GM12872 (cell line): ENCODE data around the gene GIPC2.

Experiments
- TF ChIP-seq, protein P1 (sequence below): IDR thresholded peaks from 3 replicates; pipeline ENCODE4 v1.5.1; 2011; ENCODE audit warnings: low read depth, mild to moderate bottlenecking, low read length, moderate library complexity; ENCODE audit not compliant: insufficient read depth

GIPC2 gene

DNA sequence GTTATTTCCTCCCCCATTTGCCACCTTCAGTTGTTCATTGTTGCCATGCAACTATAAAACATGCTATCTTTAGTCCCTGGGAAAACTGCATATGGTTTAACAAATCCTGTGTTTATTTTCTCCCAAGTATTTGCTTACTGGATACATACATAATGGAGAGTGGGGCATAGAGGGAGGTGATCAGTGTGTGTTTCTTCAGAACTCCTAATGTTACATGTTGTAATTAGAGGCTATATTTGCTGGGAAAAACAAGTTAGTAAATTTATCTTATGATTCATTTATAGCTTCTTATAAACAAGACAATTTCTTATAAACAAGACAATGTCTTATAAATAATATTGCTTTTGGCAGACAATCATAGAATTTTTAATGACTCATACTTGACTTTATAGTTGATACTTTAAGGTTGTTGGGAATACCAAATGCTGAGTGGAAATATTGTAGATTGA is 7.3 kb upstream of the GIPC2 start:
- TF ChIP-seq, protein P1, sequence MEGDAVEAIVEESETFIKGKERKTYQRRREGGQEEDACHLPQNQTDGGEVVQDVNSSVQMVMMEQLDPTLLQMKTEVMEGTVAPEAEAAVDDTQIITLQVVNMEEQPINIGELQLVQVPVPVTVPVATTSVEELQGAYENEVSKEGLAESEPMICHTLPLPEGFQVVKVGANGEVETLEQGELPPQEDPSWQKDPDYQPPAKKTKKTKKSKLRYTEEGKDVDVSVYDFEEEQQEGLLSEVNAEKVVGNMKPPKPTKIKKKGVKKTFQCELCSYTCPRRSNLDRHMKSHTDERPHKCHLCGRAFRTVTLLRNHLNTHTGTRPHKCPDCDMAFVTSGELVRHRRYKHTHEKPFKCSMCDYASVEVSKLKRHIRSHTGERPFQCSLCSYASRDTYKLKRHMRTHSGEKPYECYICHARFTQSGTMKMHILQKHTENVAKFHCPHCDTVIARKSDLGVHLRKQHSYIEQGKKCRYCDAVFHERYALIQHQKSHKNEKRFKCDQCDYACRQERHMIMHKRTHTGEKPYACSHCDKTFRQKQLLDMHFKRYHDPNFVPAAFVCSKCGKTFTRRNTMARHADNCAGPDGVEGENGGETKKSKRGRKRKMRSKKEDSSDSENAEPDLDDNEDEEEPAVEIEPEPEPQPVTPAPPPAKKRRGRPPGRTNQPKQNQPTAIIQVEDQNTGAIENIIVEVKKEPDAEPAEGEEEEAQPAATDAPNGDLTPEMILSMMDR, result no peak

DNA sequence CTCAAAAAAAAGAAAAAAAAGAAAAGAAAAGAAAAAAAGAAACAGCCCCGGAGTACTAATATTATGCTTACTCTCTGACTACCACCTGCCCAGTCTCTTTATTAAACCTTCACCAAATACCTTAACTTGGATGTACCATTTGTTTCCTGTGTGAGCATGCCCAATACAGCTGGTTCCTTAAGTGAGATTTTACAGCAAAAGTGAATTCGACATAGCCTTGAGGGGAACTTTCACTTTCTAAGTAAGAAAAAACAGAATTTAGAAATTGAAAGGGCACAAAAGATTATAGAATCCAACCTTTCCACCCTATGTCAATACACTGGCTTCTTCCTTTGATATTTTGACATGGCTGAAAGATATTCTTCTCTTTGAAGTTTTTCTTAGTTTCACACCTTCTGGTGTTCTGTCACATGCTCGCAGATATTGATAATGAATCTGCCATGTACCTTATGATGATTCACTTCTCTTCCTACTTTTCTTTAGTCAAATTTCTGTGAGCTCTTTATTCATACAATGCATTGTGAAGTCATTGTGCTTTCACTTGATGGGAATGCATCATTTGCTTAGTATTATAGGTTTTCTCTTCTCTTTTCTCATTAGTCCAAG is 5.2 kb upstream of the GIPC2 start:
- TF ChIP-seq, protein P1, result no peak

DNA sequence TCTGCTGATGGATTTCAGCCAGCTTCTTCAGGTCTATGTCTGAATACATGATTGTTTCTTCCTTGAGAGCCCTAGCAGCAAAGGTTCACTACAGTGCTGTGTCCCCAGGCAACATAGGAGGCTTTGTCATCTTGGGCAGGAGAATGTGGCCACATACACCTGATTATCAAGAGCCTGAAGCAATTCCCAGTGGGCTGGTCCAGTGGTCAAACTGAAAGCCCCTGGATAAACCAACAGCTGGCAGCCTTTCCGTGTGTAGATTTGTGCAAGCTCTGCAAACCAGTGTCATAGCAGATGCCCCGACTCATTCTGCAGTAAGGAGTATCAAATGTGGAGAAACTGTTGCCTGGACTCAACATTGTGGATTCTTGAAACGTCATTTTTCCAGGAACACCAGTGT is 2.3 kb upstream of the GIPC2 start:
- TF ChIP-seq, protein P1, result no peak

DNA sequence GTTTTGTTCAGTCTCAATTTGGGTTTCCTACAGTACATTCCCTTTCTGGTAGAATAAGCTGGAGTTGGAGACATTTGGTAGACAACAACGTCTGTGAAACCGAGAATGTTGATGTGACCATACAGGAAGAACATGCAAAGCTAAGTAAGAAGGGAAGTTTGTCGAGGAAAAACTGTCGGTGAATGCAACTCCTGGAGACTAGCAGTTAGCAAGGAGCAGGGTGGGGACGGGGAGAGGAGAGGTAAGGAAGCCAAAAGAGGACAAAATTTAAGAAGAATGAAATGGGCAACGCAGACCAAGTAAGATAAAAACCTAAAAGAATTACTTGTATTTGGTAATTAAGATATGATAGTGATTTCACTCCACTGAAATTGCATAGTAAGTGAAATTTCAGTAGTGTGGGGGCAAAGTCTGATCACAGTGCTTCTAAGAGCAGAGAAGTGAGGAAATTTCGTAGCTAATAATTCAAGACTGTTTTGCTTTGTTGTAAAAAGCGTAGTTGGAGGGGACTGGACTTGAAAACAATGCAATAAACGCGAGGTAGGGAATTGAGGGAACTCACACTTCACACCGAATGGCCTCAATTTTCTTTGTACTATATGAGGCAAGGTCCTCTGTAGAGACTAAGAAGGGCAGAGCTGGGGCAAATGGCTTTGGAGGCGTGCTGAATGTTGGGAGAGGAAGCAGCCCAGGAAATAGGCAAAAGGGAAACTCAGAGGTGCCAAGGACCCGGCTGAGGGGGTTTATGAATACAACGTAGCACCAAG is 787 bp upstream of the GIPC2 start:
- TF ChIP-seq, protein P1, result no peak

DNA sequence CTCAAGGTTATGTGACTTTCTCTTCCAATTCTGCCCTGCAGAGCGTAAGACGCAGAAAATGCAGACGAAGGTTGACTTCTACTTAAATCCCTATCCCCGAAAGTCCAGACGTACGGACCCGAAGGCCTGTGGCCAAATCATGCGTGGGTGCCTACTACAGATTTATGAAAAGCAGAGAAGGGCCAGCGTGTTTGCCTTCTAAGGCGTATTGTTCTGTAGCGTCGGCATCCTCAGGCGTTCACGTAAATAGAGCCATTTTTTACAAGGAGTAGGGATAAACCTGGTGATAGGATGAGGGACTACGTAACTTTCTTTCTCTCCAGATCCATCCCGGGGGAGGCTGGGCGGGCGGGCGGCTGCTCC is 222 bp upstream of the GIPC2 start:
- TF ChIP-seq, protein P1, result no peak

DNA sequence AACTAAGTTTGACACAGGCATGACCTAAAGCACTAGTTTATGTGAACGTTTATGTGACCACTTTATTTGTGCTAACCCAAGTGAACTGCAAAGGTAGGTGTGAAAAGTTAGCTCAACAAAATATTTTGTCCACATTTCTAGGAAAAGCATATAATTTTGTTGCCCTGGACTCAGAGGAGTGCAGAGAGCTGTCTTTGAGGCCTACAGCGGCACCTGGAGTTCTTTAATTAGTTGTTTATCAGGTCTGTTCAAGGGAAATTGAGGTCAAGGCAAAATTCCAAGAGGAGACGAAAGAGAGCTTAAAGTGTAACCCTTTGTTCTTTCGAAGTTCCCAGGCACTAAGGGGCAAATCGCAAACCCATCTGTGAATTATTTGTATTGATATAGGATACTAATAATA is 1.3 kb downstream of the GIPC2 start:
- TF ChIP-seq, protein P1, result no peak

DNA sequence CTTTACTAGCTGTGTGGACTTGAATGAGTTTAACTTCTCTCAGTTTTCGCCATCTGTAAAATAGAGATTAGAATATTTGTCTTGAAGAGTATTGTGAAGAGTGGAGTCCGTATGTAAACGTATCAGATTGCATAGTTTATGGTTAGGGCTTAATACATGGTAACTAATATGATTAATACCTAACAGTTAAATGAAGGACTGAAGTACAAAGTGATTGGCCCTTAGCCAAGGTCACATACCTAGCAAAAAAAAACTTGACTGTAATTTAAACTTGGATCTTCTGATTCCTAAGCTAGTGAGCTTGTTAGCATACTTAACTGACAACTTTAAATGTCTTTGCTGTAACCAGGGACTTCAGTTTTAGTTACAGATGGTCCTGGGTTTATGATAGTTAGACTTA is 1.9 kb downstream of the GIPC2 start:
- TF ChIP-seq, protein P1, result no peak
